Measurements from ENCODE around the gene DGKE.

GRCh38 chr17:56881685-56882295 lies 47.8 kb downstream of the DGKE start:
- TF ChIP-seq RAD21 (conservative IDR thresholded peaks at IDR 0.05) (no peak), CTCF (IDR thresholded peaks at IDR 0.05; ENCODE audit: poor library complexity, severe bottlenecking) (no peak)

All from neural cell (in vitro differentiated cells).